ENCODE results near the gene KRT31.
"Not testable (repeated sequence)": the region's sequence is repeated elsewhere in the genome, so short reads cannot be mapped to it uniquely, and the experiment has no call there.

The KRT31 gene

GRCh38 chr17:41417127-41417526, 19.7 kb upstream of the KRT31 start:
- no peak for DNase-seq

- DNase-seq, result no peak
Observed at GRCh38 chr17:41416479-41416878, 19.1 kb upstream of the KRT31 start.

GRCh38 chr17:41415833-41416335, 18.5 kb upstream of the KRT31 start:
- no peak for DNase-seq

GRCh38 chr17:41415411-41415810, 18.0 kb upstream of the KRT31 start:
- DNase-seq, result no peak

- no peak for DNase-seq
Observed at GRCh38 chr17:41413982-41414381, 16.6 kb upstream of the KRT31 start.

GRCh38 chr17:41413353-41413957, 16.0 kb upstream of the KRT31 start:
- DNase-seq, result no peak

- DNase-seq, result no peak
Observed at GRCh38 chr17:41411072-41411840, 13.8 kb upstream of the KRT31 start.

- DNase-seq, result no peak
Observed at GRCh38 chr17:41407226-41407625, 9.8 kb upstream of the KRT31 start.

- no peak for DNase-seq
Observed at GRCh38 chr17:41406205-41406604, 8.8 kb upstream of the KRT31 start.

GRCh38 chr17:41404024-41404671, 6.7 kb upstream of the KRT31 start:
- DNase-seq, result no peak

GRCh38 chr17:41403404-41404023, 6.1 kb upstream of the KRT31 start:
- no peak for DNase-seq

GRCh38 chr17:41402161-41402560, 4.8 kb upstream of the KRT31 start:
- DNase-seq, result no peak

- no peak for DNase-seq
Observed at GRCh38 chr17:41396340-41396739, 1.1 kb downstream of the KRT31 start.

- no peak for DNase-seq
Observed at GRCh38 chr17:41395611-41396010, 1.8 kb downstream of the KRT31 start.

GRCh38 chr17:41395044-41395443, 2.4 kb downstream of the KRT31 start:
- not testable (repeated sequence) for DNase-seq

GRCh38 chr17:41394254-41394996, 3.0 kb downstream of the KRT31 start:
- no peak for DNase-seq

GRCh38 chr17:41393826-41394225, 3.6 kb downstream of the KRT31 start:
- no peak for DNase-seq

- no peak for DNase-seq
Observed at GRCh38 chr17:41393294-41393693, 4.1 kb downstream of the KRT31 start.

GRCh38 chr17:41392278-41392677, 5.1 kb downstream of the KRT31 start:
- DNase-seq, result no peak

GRCh38 chr17:41391535-41391934, 5.9 kb downstream of the KRT31 start:
- DNase-seq, result no peak

GRCh38 chr17:41390411-41390938, 6.9 kb downstream of the KRT31 start:
- no peak for DNase-seq

GRCh38 chr17:41387670-41388069, 9.7 kb downstream of the KRT31 start:
- DNase-seq, result no peak

- no peak for DNase-seq
Observed at GRCh38 chr17:41386227-41386626, 11.2 kb downstream of the KRT31 start.

Measured in hematopoietic multipotent progenitor cell treated with erythropoietin and hydrocortisone succinate and interleukin-3 and kit ligand, for 4 days (in vitro differentiated cells).